NK-92 treated with Interleukin-12 subunit alpha and Interleukin-12 subunit beta, amount 100 ng/mL, for 24 hours (cell line): ENCODE measurements around the gene IKBKG.
"Not testable (repeated sequence)": the region's sequence is repeated elsewhere in the genome, so short reads cannot be mapped to it uniquely, and the experiment has no call there.

Experiments used
- DNase-seq: peaks from one replicate; lab custom pipeline; 2025; lab: John Stamatoyannopoulos, UW

The IKBKG gene

DNA sequence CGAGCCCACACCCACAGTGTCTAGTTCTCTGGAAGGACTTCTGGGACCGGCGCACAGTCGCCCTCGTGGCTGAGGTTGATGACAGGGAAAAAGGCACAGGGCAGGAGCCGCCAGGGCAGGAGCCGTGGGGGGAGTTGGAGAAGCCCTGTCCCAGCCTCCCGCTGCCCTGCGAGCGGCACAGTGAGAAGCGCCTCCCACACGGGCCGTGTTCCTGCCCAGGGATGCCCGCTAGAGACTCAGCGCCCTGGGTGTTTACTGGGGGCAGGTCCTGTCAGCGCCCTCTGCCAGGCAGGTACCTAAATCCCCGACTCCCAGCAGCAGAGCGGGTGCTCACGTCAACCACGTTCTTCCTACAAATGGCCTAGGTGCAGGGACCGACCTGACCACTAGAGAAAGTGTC lies 11.5 kb downstream of the IKBKG start:
- not testable (repeated sequence) for DNase-seq

GRCh38 chrX:154560326-154560725 lies 12.9 kb downstream of the IKBKG start:
- DNase-seq: not testable (repeated sequence)

DNA sequence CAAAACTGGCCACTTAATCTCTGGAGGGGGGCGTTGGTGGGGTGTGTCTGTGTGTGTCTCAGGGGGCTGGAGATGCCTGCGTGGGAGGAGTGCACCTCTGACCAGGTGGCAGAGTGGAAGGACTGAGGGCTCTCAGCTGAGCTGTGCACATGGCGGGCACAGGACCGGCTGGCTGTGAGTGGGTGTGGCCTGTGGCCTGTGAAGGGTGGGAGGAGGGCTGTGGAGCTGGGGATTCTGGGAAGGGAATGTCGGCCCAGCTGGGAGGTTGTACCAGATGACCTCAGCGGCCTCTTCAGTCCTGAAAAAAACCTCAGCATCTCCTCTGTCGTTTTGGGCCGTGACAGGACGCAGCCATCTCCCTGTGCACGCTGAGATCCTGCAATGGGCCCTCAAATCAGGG lies 14.9 kb downstream of the IKBKG start:
- not testable (repeated sequence) for DNase-seq

DNA sequence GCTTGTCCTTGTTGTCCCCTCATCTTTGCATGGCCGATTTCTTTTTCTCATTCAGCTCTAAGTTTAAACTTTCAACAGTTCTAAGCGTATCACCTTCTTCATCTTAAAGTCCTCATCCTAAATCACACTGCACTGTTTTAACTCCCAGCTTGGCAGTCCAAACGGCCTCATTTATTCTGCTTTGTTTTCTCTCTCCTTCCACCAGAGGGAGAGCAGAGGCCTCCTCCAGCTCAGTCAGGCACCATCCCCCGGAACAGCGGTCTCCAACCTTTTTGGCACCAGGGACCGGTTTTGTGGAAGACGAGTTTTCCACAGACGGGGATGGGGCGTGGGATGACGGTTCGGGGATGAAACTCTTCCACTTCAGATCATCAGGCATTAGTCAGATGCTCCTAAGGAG lies 22.9 kb downstream of the IKBKG start:
- not testable (repeated sequence) for DNase-seq

- DNase-seq: not testable (repeated sequence)
These were observed 25.6 kb downstream of the IKBKG start for GRCh38 chrX:154573061-154573460.

DNA sequence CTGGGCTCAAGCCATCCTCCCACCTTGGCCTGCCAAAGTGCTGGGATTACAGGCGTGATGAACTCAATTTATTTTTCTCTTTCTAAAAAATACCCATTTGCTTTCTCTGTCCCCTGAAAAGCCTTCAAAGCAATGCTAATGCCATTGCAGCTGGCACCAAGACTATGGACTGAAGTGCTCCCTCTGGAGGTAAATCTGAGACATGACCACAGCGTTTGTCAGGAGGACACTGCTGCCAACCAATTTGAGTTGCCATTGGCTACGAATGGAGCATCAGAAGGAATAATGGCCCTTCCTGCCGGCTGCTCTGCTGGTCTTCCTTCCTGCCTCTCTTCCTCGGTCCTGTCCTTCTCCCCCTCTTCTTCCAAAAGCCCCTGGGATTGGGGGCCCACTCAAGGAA lies 27.7 kb downstream of the IKBKG start:
- DNase-seq: not testable (repeated sequence)

GRCh38 chrX:154582994-154583393 lies 35.6 kb downstream of the IKBKG start:
- DNase-seq: not testable (repeated sequence)

- DNase-seq: not testable (repeated sequence)
These were observed 37.3 kb downstream of the IKBKG start, which contains the start of gene CTAG1A for GRCh38 chrX:154584585-154585183. TSS of gene CTAG1A (plus strand) at chrX:154585133. CDS start at chrX:154585207, 74 bp downstream.

DNA sequence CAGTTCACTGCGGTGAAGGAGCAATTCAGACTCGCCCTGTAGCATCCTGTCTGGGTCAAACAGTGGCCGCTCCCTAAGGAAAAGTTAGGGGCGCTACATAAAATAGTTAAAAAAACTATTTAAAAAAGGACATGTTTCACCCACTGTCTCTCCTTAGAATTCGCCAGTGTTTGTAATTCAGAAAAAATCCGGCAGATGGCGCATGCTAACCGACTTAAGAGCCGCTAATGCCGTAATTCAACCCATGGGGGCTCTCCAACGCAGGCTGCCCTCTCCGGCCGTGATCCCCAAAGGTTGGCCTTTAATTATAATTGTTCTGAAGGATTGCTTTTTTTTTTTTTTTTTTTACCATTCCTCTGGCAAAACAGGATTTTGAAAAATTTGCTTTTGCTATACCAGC lies 43.0 kb downstream of the IKBKG start:
- DNase-seq: not testable (repeated sequence)

DNA sequence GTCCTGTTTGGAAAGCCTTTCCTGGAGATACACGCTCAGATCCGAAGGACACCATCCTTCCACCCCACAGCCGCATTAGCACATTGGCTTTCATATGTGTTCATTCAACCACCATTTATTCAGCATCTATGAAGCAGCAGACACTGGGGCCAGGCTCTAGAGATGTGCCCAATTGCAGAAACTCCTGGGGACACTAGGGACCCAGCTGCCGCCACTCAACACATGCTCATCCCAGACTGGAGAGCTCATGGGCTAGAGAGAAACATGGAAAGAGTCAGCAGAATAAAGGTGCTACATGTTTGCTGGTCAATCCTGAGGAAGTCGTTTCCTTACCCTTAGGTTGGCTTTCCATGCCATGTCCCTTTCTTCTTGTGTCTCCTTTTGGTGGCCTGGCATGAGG lies 45.1 kb downstream of the IKBKG start:
- DNase-seq: no peak

DNA sequence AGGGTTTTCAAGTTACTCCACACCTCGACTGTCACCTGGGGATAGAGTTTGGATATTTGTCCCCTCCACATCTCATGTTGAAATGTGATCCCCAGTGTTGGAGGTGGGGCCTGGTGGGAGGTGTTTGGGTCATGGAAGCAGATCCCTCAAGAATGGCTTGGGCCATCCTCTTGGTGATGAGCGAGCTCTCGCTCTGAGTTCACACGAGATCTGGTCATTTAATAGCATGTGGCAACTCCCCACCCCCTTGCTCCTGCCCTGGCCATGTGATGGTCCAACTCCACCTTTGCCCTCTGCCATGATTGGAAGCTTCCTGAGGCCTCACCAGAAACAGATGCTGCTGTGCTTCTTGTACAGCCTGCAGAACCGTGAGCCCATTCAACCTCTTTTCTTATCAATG lies 45.8 kb downstream of the IKBKG start:
- no peak for DNase-seq

DNA sequence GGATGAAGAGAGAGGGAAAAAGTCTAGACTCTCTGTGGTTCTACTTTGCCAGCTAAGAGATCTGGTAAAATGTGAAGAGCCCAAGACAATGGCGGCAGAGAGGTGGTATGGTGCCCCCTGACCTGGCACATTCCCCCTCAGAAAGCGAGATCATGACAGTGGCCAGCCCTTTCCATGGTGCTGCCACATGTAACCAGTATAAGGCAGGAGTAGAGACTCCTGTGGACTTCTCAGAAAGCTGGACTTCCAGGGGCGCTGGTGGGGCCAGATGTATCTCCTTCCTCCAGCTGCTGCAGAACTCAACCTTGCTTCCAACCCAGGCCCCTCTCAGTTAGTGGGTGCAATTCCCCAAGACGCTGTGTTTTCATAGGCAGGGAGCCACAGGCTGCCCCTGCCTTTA lies 47.1 kb downstream of the IKBKG start:
- DNase-seq: no peak

DNA sequence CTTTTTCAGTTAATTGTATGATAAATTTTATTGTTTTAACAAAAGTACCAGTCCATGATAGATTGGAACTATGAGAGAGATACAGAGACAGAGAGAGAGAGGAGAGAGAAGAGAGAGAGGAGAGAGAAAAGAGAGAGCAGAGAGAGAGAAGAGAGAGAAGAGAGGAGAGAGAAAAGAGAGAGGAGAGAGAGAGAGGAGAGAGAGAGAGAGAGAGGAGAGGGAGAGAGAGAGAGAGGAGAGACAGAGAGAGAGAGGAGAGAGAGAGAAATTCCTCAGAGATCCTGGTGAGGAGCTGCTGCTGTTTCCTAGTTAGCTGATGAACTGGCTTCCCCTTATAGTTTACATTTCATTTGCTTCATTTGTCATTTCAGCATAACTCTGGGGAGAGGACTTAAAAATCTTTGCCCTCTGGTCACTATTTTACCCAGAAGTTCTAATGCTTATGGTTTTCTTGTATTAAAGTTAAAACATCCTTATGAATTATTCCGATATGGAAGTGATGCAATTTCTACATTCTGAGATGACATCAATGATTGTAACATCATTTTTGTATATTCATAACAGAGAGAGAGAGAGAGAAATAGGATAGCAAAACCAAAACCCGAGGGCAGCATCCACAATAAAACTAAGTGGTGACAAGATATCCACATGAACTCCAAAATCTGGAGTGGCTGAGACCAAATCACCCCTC lies 48.3 kb downstream of the IKBKG start:
- DNase-seq: no peak

DNA sequence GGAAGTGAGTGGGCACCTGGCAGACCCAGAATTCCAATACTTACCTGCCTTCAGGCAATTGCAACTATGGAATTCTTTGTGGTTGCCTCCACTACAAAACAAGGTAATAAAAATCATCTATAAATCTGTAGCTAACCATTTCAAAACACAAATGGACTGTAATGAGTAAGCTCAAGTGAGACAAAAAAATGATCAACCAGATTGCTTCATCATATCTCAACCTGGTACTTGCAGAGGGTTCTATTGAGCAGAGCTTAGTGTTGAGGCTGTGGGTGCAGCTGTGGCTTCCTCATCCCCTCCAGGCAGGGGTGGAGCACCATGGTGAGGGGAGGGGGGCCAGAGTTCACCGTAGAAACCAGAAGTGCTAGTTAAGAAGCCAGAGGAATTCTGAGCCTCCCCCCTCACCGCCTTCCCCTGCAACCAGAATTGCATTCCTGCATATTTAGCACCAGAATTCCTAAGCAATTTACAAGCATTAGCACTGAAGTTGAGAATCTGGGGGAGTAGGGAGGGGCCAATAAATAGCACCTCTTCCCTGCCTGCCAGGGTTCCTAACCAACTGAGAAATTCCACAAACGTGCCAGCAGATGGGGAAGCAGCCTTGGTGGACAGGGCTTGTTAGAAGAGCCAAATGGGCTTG lies 49.0 kb downstream of the IKBKG start:
- DNase-seq: peak; percentile 29

- DNase-seq: no peak
These were observed 49.8 kb downstream of the IKBKG start for GRCh38 chrX:154597221-154597620.

DNA sequence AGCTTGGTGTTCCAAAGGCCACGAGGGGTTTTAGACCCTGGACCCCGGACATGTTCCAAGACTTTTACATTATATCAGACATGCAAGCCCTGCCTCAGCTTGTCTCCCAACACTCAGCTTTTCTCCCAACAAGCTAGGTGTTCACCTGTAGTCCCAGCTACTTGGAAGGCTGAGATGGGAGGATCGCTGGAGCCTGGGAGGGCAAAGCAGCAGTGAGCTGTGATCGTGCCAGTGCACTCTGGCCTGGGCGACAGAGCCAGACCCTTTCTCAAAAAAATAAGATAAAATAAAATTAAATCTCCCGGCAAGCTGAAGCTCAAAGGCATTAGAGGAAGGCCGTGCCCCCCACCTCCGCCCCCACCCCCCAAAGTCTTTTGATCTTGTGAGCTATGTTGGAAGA lies 51.2 kb downstream of the IKBKG start:
- DNase-seq: no peak

GRCh38 chrX:154599531-154599930 lies 52.1 kb downstream of the IKBKG start:
- DNase-seq: no peak

GRCh38 chrX:154600759-154601374 lies 53.4 kb downstream of the IKBKG start:
- no peak for DNase-seq

DNA sequence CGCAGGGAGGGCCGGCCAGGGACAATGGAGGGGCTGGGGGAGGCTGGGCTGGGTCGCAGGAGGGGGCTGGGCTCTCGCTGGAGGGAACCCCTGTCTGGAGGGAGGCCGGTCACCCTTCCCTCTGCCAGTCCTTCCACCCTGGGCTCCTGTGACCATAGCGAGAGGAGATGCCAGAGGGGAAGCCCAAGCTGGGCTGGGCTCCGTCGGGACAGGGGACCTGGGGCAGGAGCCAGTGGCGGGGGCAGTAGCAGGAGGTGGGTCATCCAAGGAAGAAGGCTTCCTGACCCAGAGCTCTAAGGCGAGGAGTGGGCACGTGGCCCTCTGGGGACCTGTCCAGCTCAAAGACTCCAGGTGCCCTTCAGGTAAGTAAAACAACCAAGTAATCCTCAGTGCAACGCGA lies 54.8 kb downstream of the IKBKG start:
- DNase-seq: no peak

DNA sequence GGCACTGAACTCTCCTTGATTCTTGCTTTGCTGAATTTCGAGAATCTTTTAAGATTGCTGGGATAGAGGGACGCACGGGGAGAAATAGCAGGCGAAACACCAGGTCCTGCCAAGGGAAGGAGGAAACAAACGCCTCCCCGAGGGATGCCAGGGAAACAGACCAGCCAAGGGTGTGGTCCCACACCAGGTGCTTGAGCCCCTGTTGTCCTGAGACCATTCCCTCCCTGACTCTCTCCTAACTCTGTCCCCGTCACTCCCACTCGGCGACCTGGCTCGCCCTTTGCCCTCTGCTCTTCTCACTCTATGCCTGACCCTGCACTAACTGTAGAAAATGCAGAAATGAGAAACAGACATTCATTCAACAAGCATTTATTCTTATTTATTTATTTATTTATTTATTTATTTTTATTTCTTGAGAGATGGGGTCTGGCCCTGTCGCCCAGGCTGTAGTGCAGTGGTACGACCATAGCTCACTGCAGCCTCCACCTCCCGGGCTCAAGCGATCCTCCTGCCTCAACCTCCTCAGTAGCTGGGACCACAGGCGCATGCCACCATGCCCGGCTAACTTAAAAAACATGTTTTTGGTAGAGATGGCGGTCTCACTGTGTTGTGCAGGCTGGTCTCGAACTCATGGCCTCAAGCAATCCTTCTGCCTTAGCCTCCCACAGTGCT lies 55.5 kb downstream of the IKBKG start:
- DNase-seq: no peak

DNA sequence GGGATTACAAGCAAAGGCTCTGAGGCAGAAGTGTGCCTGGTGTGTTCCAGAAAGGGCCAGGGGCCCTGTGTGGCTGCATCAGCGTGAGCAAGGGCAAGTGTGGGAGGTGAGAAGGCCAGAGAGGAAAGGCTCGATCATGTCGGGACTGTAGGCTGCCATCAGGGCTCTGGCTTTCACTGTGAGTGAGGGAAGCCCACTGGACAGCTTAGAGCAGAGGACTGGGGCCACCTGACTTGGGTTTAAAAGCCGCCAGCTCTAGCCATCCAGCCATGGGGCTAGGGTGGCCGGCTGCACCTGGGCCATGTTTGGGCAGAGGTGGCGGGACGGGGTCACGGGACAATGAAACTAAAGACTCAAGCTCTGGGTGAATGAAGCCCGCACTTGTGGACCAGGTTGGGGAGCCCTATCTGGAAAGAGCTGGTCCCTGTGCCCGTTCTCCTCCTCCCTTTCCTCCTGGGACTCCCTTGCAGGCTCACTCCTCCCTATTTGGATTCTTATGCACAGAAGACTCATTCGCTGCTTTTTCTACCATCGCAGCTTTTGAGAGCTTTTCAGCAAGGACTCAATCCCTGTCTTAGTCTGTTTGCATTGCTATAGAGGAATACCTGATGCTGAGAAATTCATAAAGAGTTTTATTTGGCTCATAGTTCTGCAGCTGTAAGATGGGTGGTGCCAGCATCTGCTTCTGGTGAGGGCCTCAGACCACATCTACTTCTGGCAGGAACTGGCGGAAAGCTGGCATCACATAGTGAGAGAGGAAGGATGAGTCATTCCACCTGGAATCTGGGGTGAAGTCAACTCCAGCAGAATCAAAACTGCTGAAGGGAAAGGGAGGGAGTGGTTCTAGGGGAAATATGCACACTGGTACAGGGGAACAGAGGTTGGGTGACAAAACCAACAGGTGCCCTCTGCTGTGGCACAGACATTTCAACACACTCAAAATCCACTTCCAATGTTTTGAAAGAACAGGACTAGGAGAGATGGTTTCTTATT lies 56.3 kb downstream of the IKBKG start:
- no peak for DNase-seq
